Neuronal stem cell (in vitro differentiated cells): ENCODE measurements around the gene LRFN3. TPM values are rescaled to one million over a fixed set of nuclear protein-coding genes. Genes with fewer than 3 reads are reported as not detected.

Experiments
- DNase-seq: peaks from one replicate; pipeline ENCODE4 v3.0.0-alpha.2; 2013; ENCODE audit warnings: low spot score
- H2AFZ ChIP-seq: one replicate; pipeline ENCODE4 v1.6.1; 2013; ENCODE audit warnings: mild to moderate bottlenecking, low read length, inconsistent platforms
- H2AK5ac ChIP-seq: 2 replicates; pipeline ENCODE4 v1.6.1; 2013; ENCODE audit warnings: low read depth, mild to moderate bottlenecking, inconsistent platforms, low read length, moderate library complexity, mixed read lengths
- H2BK120ac ChIP-seq: 2 replicates; pipeline ENCODE4 v1.6.1; 2013; ENCODE audit warnings: low read depth, mild to moderate bottlenecking, inconsistent platforms, low read length, moderate library complexity, mixed read lengths
- H2BK12ac ChIP-seq: one replicate; pipeline ENCODE4 v1.6.1; 2013; ENCODE audit warnings: low read length, inconsistent platforms
- H2BK15ac ChIP-seq: 2 replicates; pipeline ENCODE4 v1.6.1; 2013; ENCODE audit warnings: mild to moderate bottlenecking, low read length, inconsistent platforms, mixed read lengths
- H2BK5ac ChIP-seq: one replicate; pipeline ENCODE4 v1.6.1; 2013; ENCODE audit warnings: inconsistent platforms, mild to moderate bottlenecking, low read length, moderate library complexity
- H3K14ac ChIP-seq: one replicate; pipeline ENCODE4 v1.6.1; 2013; ENCODE audit warnings: low read length, inconsistent platforms
- H3K18ac ChIP-seq: 2 replicates; pipeline ENCODE4 v1.6.1; 2013; ENCODE audit warnings: low read length, inconsistent platforms
- H3K23ac ChIP-seq: 2 replicates; pipeline ENCODE4 v1.6.1; 2013; ENCODE audit warnings: low read depth, mild to moderate bottlenecking, mixed read lengths, low read length, inconsistent platforms; ENCODE audit not compliant: poor library complexity
- H3K27ac ChIP-seq: replicated peaks from 3 replicates; pipeline ENCODE4 v1.5.1; 2013; ENCODE audit warnings: low read length, inconsistent platforms
- H3K27me3 ChIP-seq, 3 experiments: 2 replicates each; pipeline ENCODE4 v1.6.1; 2013; ENCODE audit warnings: low read length in 3 of 3, mild to moderate bottlenecking in 2 of 3, inconsistent platforms in 1 of 3, low read depth in 1 of 3, mixed read lengths in 1 of 3, moderate library complexity in 1 of 3; ENCODE audit not compliant: control insufficient read depth in 3 of 3, insufficient read depth in 3 of 3
- H3K36me3 ChIP-seq, 2 donors: replicated peaks in 1 of 2; 2 replicates each; pipeline ENCODE4 v1.6.1; 2013; ENCODE audit warnings: low read length in 2 of 2; ENCODE audit not compliant: control insufficient read depth in 2 of 2, insufficient read depth in 2 of 2
- H3K4ac ChIP-seq: 2 replicates; pipeline ENCODE4 v1.6.1; 2013; ENCODE audit warnings: inconsistent platforms, mild to moderate bottlenecking, low read length, moderate library complexity
- H3K4me1 ChIP-seq, 2 donors: 1 replicate in 1 of 2; 2 replicates in 1 of 2; pipeline ENCODE4 v1.6.1; 2013; ENCODE audit warnings: low read length in 2 of 2, low read depth in 1 of 2; ENCODE audit not compliant: control insufficient read depth in 2 of 2, insufficient read depth in 1 of 2
- H3K4me2 ChIP-seq: one replicate; pipeline ENCODE4 v1.6.1; 2013; ENCODE audit warnings: mild to moderate bottlenecking, low read length, inconsistent platforms; ENCODE audit not compliant: insufficient read depth, poor library complexity, severe bottlenecking
- H3K4me3 ChIP-seq, 2 donors: 2 replicates each; pipeline ENCODE4 v1.5.1; 2013; ENCODE audit warnings: low read length in 2 of 2, mild to moderate bottlenecking in 2 of 2, inconsistent platforms in 1 of 2, moderate library complexity in 1 of 2
- H3K79me1 ChIP-seq: one replicate; pipeline ENCODE4 v1.6.1; 2013; ENCODE audit warnings: low read depth, mild to moderate bottlenecking, inconsistent platforms, low read length, moderate library complexity
- H3K9ac ChIP-seq: one replicate; pipeline ENCODE4 v1.6.1; 2013; ENCODE audit warnings: mild to moderate bottlenecking, low read depth, low read length, inconsistent platforms; ENCODE audit not compliant: poor library complexity
- H3K9me3 ChIP-seq, 2 donors: replicated peaks in 1 of 2; 2 replicates each; pipeline versions ENCODE3 to v1.6.1; 2013; ENCODE audit warnings: low read length in 2 of 2, mild to moderate bottlenecking in 2 of 2, inconsistent platforms in 1 of 2, low read depth in 1 of 2, mixed read lengths in 1 of 2, moderate library complexity in 1 of 2; ENCODE audit not compliant: control insufficient read depth in 2 of 2, insufficient read depth in 1 of 2
- H4K8ac ChIP-seq: one replicate; pipeline ENCODE4 v1.6.1; 2013; ENCODE audit warnings: low read depth, mild to moderate bottlenecking, inconsistent platforms, low read length, moderate library complexity
- H4K91ac ChIP-seq: one replicate; pipeline ENCODE4 v1.6.1; 2013; ENCODE audit warnings: low read length, low read depth, mild to moderate bottlenecking, inconsistent platforms; ENCODE audit not compliant: poor library complexity
- WGBS, 2 donors: extraction: QIAGEN DNeasy Blood & Tissue Kit; methylation state at CpG; one replicate each; pipeline ENCODE4 v1.1.7; 2013; ENCODE audit warnings: missing lambda C conversion rate in 2 of 2, mixed read lengths in 1 of 2; ENCODE audit not compliant: insufficient read length in 2 of 2, insufficient replicate concordance in 1 of 2; ENCODE audit errors: extremely low coverage in 2 of 2; 5-methylcytosine and 5-hydroxymethylcytosine counted together
- polyA plus RNA-seq, 2 experiments: library from polyadenylated mRNA; stranded (reverse); fragments of 200-250 nt; gene quantifications; one replicate each; pipeline ENCODE4 v1.2.3, GENCODE V29; 2013

Gene LRFN3
- 21.3 TPM for polyA plus RNA-seq (2013, experiment 1 of 2)
- 19.6 TPM for polyA plus RNA-seq (2013, experiment 2 of 2)

- DNase-seq = peak; percentile 68
- Histone ChIP-seq H4K91ac (peak within 1 kb of the TSS; percentile 38), H3K14ac (peak within 1 kb of the TSS; percentile 22), H2AFZ (peak within 1 kb of the TSS; percentile 94), H3K27ac (no peak within 1 kb of the TSS), H2AK5ac (peak within 1 kb of the TSS; percentile 20), H3K18ac (peak within 1 kb of the TSS; percentile 95), H4K8ac (peak within 1 kb of the TSS; percentile 7), H3K9me3 (no peaks in the 10 kb centered on the region), H3K79me1 (peaks cover 17% of the 10 kb centered on the region), H2BK12ac (peak within 1 kb of the TSS; percentile 53), H3K9ac (peak within 1 kb of the TSS; percentile 86), H3K4ac (peak within 1 kb of the TSS; percentile 90), H2BK15ac (peak within 1 kb of the TSS; percentile 97), H3K4me3 (peak within 1 kb of the TSS; percentile 61 to 86), H2BK120ac (no peak within 1 kb of the TSS), H3K27me3 (no peaks in the 10 kb centered on the region), H3K4me1 (peaks cover 12 to 18% of the 10 kb centered on the region in 2 donors), H3K36me3 (peaks cover 5 to 24% of the 10 kb centered on the region in 2 donors), H2BK5ac (no peak within 1 kb of the TSS), H3K4me2 (peak within 1 kb of the TSS; percentile 81), H3K23ac (no peak within 1 kb of the TSS)
- WGBS, 2 donors = no CpG with 5 or more reads among the region's 68 CpGs
Observed at GRCh38 chr19:35935911-35936737, at the start of gene LRFN3. Gene LRFN3 (plus strand): TSS chr19:35936374. CDS start chr19:35939426, 3,052 bp downstream.

- Histone ChIP-seq H2AFZ (no peak overlapping the region), H3K36me3 (peaks cover 12 to 21% of the 10 kb centered on the region in 2 donors), H2AK5ac (no peak overlapping the region), H2BK5ac (no peak overlapping the region), H3K79me1 (no peaks in the 10 kb centered on the region), H2BK12ac (no peak overlapping the region), H3K14ac (no peak overlapping the region), H2BK15ac (no peak overlapping the region), H3K23ac (no peak overlapping the region), H3K27me3 (no peaks in the 10 kb centered on the region), H3K4me2 (no peak overlapping the region), H3K4me1 (no peaks in the 10 kb centered on the region), H3K27ac (no peak overlapping the region), H2BK120ac (no peak overlapping the region), H3K4me3 (no peak overlapping the region), H4K8ac (no peak overlapping the region), H3K18ac (no peak overlapping the region), H4K91ac (no peak overlapping the region), H3K9me3 (no peaks in the 10 kb centered on the region), H3K9ac (no peak overlapping the region), H3K4ac (no peak overlapping the region)
- no CpG with 5 or more reads among the region's 5 CpGs for WGBS, 2 donors
- DNase-seq = no peak
Observed at GRCh38 chr19:35887197-35887596, 49.0 kb upstream of the LRFN3 start.

DNA sequence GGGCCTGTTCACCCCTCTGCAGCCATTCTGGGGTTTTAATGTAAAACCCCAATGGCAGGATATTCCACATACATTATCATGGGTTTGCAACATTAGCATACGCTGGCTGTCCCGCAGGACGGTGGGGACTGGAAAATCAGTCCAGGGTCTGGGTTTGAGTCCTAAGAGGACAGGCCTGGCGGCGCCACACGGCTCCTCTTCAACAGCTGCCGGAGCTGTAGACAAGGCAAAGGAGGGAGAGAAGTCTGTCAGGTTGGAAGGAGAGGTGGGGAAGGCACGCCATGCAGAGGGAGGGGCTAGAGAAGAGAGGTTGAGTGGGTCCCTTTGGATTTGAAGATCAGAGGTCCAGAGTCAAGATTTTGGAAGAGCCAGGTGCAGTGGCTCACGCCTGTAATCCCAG is 47.8 kb upstream of the LRFN3 start:
- Histone ChIP-seq H3K9me3 (no peaks in the 10 kb centered on the region), H3K36me3 (peaks cover 12 to 25% of the 10 kb centered on the region in 2 donors), H4K91ac (no peak overlapping the region), H3K27me3 (no peaks in the 10 kb centered on the region), H3K27ac (no peak overlapping the region), H2BK120ac (no peak overlapping the region), H3K4me2 (no peak overlapping the region), H3K79me1 (no peaks in the 10 kb centered on the region), H3K9ac (no peak overlapping the region), H3K4ac (no peak overlapping the region), H4K8ac (no peak overlapping the region), H2BK12ac (no peak overlapping the region), H3K23ac (no peak overlapping the region), H2BK15ac (no peak overlapping the region), H3K4me3 (no peak overlapping the region), H2AK5ac (no peak overlapping the region), H2BK5ac (no peak overlapping the region), H3K18ac (no peak overlapping the region), H2AFZ (no peak overlapping the region), H3K14ac (no peak overlapping the region), H3K4me1 (no peaks in the 10 kb centered on the region)
- WGBS, 2 donors = no CpG with 5 or more reads among the region's 9 CpGs
- DNase-seq = no peak

- Histone ChIP-seq H3K4ac (no peak overlapping the region), H2BK15ac (no peak overlapping the region), H3K27ac (no peak overlapping the region), H3K18ac (no peak overlapping the region), H3K27me3 (no peaks in the 10 kb centered on the region), H2AFZ (no peak overlapping the region), H3K14ac (no peak overlapping the region), H3K9me3 (no peaks in the 10 kb centered on the region), H2AK5ac (no peak overlapping the region), H3K79me1 (no peaks in the 10 kb centered on the region), H3K4me2 (no peak overlapping the region), H2BK12ac (no peak overlapping the region), H4K8ac (no peak overlapping the region), H3K9ac (no peak overlapping the region), H3K4me3 (no peak overlapping the region), H3K36me3 (peaks cover 12 to 29% of the 10 kb centered on the region in 2 donors), H2BK5ac (no peak overlapping the region), H2BK120ac (no peak overlapping the region), H3K23ac (no peak overlapping the region), H4K91ac (no peak overlapping the region), H3K4me1 (no peaks in the 10 kb centered on the region)
- WGBS, 2 donors = no CpG with 5 or more reads among the region's 18 CpGs
- DNase-seq = no peak
Observed at GRCh38 chr19:35889370-35890112, 46.6 kb upstream of the LRFN3 start.
